SK-N-MC (cell line): ENCODE results near the gene CIAO2B.
"Not testable (repeated sequence)": the region's sequence is repeated elsewhere in the genome, so short reads cannot be mapped to it uniquely, and the experiment has no call there.

ENCODE experiments used
- EZH2 ChIP-seq: fragments of 200-600 bp; sonication (generic); IDR thresholded peaks from one replicate; pipeline ENCODE4 v1.6.1; 2017; ENCODE audit warnings: antibody characterized with exemption
- FOXP2 ChIP-seq: optimal IDR thresholded peaks from 2 replicates; pipeline ENCODE3; 2011; ENCODE audit warnings: mild to moderate bottlenecking, moderate library complexity; ENCODE audit not compliant: insufficient read depth; ENCODE audit errors: extremely low read length, control extremely low read depth
- POLR2AphosphoS5 ChIP-seq: IDR thresholded peaks from 2 replicates; pipeline ENCODE4 v1.6.1; 2012; ENCODE audit warnings: mild to moderate bottlenecking, low read depth, low read length, borderline replicate concordance

GRCh38 chr16:66974932-66975246 is 40.7 kb upstream of the CIAO2B start:
- TF ChIP-seq EZH2, POLR2AphosphoS5, FOXP2: not testable (repeated sequence)
